HG03469 (cell line): ENCODE data around the gene ORC3.

Experiments
- ATAC-seq: cut with Tn5 transposase; IDR thresholded peaks from one replicate; pipeline ENCODE4 v1.9.1; 2021; ENCODE audit warnings: mild to moderate bottlenecking, moderate library complexity, moderate number of reproducible peaks; ENCODE audit not compliant: unreplicated experiment

The ORC3 gene

DNA sequence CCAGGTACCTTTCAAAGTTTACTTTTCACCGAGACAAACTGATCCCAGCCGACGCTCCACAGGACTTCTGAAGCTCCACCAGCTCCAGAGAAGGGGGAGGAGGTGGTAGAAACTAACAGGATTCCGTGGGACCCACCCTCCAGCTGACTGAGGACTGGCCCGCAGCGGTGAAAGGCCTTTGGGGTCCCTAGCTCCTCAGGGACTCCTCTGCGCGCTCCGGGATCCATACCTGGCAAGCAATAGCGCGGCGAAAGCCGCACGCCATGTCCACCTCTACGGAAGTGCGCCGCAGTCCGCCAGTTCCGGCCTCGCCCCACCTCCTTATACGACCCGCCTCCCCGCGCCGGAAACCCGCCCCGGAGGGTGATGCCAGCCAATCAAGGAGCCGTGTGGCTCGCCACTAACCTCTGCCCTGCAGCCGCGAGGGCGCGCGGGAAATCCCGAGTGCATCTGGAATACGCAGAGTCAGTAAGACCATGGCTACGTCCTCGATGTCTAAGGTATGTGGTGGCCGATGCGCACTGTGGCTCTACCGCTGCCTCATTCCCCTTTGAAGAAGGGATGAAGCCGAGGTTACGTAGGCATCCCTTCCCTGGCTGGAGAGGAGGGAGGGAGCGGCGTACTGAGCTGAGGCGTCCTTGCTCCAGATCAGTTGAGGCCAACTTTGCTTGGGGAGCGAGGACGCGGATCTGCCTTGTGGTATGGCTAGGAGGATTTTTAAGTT is at the start of gene ORC3, which contains the start of gene RARS2:
Gene ORC3 (plus strand): TSS at position 443 of the 724 bp plus-strand sequence. CDS start 34 bp downstream, at position 477.
Gene RARS2 (minus strand): TSS at position 295 of the 724 bp plus-strand sequence. CDS start 30 bp downstream, at position 265.
- ATAC-seq: peak; percentile 100

DNA sequence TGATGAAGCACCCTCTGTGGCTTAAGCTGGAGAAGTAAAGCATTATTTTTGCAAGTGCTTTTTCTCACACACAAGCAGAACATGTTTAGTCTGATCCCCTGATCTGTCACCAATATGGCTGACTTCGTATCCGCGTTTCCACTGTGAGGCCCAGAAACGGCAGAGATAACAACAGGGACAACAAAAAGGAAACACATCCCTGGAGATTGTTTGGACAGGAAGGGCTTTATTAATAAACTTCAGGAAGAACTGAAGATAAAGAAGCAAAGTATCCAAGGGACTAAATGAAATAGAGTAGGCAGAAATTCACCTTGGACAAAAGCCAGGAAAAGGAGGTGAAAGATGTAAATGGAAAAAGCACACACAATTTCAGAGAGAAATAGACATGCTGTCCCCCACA is 49.4 kb upstream of the ORC3 start:
- ATAC-seq: no peak

DNA sequence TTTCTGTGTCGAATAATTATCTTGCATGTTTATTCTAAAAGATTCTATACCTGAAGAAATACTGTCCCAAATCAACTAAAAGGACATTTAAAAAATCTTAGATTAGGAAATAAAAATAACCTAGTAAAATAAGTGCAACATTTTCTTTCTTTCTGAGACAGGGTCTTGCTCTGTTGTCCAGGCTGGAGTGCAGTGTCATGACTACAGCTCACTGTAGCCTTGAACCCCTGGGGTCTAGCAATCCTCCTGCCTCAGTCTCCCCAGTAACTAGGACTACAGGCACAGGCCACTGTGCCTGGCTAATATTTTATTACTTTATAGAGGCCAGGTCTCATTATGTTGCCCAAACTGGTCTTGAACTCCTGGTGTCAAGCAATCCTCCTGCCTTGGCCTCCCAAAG is 48.9 kb upstream of the ORC3 start:
- ATAC-seq: no peak

DNA sequence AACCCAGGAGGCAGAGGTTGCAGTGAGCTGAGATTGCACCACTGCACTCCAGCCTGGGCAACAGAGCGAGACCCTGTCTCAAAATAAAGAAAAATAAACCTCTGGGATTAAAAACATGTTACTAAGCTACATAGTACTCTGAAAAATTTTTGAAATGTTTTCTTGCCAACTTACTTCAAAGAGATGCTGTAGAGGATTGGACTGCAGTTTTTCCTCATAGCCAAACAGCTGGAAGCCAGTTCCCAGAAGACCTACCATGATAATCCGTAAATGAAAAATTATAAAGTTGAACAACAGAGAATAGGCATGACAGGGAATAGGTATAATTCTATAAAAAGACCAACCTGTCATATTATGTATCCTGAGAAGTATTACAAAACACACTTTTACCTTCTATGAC is 48.2 kb upstream of the ORC3 start:
- ATAC-seq: no peak

DNA sequence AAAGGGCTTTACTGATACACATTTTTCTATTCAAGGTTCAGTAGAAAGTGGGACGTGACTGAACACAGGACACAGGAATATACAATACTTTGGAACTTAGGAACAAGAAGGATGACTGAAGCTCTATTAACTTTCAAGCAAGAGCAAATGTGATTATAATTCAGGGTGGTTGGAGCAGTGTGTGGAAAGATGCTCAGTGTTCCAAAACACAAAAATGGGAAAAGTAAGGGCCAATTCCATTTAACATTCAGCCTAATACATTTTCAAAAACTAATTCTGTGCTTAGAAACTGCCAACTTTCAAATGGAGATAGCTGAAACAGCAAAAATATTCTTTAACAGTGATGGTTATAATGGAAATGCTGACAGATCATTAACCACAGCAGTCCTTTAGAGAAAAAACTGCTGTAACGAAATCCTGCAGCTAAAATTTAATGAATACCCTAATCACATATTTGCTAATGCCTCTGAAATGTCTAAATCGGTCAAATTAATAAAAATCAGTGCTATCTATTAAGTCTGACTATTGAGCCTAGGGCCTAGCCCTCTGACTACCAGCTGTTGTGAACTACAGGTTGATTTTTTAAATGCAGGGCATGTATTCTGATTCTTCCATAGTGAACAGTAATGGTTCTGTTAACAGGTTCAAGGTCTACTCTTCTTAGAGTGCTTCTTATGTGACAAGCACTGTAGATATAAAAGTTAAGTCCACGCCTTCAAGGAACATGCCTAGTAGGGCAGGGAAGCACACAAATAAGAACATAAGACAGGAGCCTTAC is 46.0 kb upstream of the ORC3 start:
- no peak for ATAC-seq

DNA sequence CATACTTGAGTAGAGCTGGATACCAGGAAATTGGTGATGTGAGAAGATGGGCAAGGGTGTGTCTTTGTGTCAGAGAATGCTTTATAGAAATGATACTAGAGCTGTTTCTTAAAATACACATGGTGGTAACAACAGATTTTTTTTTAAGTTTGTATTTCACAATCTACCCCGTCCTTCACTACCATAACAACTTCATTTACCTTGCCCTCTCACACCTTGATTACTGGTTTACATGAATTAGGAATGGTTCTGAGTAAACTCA is 45.5 kb upstream of the ORC3 start:
- ATAC-seq: no peak

DNA sequence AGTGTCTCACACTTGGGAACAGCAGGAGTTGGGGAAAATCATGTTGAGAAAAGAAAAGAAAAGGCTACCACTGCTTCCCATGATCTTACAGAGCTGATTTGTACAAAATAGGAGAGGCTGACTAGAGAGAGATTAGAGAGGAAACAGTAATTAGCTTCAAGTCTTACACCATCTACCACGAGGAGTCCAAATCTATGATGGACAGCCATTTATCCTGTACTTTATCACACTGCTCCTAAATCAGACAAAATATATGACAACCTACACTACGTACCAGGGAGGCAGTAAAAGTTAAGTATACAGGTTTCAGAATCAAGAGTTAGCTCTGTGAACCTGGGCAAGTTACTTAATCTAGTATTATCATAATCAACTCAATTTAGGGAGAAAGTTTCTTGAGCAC is 38.1 kb upstream of the ORC3 start:
- no peak for ATAC-seq

DNA sequence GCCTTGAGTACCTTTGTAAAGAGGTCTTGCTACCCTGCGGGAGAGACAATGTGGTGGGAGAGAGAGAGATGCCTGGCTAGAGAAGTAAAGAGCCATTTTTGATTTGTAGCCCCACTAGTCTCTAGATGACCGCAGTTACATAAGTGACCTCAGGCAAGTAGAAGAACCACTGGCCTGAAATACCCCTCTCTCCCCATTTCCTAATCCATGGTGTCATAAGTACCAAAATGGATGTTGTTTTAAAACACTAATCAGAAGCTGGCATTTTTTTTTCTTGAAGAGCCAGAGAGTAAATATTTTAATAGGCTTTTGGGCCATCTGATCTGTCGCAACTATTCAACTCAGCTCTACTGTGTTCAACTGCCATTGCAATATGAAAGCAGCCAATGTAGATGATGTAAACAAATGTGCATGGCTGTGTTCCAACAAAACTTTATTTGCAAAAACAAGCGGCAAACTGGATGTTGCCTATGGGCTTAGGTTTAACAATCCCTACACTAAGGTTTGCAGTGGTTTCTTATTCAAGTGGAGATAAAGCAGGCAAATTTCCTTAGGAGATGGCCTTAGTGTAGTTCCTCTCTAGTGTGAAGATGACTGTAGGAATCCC is 36.7 kb upstream of the ORC3 start:
- ATAC-seq: no peak

DNA sequence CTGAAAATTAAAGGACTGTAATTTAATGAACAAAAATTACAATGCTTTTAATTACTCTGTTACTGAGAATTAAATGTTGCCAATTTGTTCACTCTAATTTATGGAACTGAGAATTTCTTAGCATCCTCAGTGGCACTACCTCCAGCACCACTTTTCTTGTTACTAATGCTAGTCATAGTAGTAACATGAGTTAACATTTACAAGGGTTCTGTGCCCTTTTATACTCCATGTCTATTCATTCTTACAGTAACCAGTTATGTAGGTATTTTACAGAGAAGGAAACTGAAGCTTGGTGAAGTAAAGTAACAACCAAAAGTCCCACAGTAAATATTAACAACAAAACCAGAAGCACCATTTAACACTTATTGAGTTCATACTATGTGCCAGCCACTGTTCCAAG is 34.4 kb upstream of the ORC3 start:
- no peak for ATAC-seq

DNA sequence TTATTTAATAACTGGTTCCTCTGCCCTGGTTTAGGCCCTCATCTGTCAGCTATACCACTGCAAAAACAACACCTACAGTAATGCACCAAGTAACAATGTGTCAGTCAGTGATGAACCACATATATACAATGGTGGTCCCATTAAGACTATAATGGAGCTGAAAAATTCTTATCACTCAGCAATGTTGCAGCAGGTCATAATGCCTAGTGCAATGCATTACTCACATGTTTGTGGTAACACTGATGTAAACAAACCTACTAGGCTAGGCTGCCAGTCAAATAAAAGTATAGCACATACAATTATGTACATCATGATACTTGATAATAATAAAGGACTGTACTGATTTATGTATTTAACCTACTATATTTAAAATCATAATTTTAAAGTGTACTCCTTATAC is 31.5 kb upstream of the ORC3 start:
- no peak for ATAC-seq

DNA sequence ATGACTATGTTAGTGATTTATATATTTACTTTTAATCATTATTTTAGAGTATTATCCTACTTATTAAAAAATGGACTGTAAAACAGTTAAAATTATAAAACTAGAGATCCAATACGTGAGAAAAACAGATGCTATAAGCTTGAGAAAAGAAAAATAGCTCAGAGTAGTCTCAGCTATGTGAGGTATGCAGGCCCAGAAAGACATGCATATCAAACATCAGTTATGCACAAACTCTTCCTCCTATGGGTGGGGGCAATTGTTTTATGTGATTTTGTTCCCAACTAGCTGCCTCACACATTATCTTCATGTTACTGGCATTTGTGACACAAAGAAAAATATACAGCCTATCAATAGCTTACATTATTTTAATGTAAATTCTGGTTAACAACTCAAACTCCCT is 28.9 kb upstream of the ORC3 start:
- ATAC-seq: no peak

DNA sequence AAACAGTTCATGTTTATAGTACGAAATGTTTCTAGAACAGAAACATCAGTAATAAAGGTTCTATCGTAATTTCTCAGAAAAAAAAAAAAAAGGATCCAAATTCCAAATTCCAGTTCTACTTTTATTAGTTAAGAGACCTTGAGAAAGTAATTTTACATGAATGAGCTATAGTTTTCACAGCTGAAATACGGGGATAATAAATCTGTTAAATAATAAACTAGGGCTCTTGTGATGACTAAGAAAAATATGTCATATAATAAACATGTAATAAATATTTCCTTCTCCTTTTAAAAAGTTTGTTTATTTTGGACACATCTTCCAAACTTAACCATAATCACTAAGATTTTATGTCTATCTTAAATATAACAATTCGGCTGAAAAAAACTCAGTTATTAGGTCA is 17.9 kb upstream of the ORC3 start:
- ATAC-seq: no peak

DNA sequence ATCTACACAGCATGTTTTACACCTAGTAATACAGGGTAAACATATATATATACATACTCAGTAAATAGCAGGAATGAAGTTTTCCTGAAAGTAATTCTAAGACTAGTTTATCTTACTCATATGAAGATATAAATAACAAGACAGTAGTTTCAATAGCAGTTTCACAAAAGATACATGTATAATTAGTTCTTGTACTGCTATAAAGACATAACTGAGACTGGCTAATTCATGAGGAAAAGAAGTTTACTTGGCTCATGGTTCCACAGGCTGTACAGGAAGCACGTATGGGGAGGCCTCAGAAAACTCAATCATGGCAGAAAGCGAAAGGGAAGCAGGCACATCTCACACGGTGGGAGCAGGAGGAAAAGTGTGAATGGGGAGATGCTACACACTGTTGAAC is 17.1 kb upstream of the ORC3 start:
- no peak for ATAC-seq

DNA sequence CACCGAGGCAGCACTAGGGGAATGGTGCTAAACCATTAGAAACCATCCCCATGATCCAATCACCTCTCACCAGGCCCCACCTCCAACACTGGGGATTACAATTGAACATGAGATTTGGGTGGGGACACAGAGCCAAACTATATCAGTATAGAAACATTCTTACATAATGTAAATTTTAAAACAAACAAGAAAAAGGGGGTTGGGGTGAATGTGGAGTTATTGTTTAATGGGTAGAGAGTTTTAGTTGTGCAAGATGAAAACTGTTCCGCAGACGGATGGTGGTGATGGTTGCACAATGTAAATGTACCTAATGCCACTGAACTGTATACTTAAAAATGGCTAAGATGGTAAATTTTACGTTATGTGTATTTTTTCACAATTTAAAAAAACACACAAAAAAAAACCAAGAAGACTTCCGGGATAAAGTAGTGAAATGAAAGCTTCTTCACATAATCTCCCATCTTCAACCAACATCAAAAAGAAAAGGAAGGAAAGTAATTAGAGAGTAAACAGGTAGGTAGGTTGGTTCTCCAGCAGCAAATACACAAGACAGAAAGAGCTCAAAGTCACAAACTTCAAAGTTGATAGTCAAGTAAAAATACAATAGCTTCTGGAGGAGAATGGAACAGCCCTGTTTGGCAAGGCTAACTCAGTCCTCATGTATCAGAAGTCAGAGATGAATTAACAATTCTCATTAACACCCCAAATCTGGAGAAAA is 16.5 kb upstream of the ORC3 start:
- ATAC-seq: no peak

DNA sequence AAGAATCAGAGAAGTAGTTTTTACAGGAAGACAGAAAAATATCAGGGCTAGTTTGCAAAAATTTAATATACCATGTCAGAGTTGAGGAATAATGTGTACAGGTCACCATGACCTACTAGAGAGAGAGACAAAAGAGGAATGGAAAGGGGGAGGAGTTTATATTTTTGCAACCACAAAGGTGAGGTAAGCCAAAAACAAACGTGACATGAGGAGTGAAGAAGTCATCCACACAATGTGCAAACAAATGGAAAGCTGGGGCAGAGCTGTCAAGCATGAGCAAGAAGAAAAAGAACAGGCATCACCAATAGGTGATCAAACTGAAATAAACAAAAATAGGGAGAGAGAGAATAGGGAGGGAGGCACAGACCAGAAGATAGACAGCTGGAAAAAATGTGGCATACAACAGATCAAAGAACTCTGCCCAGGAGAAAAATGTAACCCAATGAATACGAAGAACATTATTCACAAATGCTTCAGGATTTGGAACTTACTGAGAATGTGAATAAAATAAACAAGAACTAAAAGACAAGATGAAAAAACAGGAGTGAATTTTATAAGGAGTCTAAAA is 15.6 kb upstream of the ORC3 start:
- no peak for ATAC-seq

DNA sequence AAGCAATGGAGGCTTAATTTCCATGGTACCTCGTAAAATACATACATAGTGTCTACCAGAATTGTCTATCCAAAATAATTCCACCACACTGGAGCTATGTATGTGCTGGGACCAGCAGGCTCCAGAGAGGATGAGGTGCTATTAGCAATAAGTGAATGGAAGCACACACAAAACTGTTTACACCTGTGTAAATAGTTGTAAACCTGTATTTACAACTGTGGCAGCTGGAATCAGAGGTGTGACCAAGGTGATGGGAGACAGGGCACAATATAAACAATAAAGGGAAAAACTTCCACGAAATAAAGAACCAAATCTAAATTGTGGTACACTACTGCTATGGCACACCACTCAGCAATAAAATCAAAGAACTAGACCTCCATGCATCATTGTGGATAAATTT is 14.5 kb upstream of the ORC3 start:
- no peak for ATAC-seq

DNA sequence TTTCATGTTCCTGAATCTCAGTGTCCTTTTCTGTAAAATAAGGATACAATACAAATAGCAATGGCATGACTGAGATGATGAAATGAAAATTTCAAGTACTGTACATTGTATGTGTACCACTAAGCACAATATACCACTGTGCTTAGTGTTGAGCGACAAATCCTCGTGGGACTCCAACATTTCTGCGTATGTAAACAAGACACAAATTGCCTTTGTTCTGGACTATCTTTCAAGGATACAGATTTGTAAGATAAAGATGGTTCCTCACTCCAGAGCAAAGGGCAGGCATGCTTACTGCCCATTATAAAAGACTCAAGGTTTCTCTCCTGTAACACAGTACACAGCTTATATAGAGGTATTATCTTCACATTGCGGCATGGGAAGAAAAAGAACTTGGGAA is 6.1 kb upstream of the ORC3 start:
- ATAC-seq: no peak

DNA sequence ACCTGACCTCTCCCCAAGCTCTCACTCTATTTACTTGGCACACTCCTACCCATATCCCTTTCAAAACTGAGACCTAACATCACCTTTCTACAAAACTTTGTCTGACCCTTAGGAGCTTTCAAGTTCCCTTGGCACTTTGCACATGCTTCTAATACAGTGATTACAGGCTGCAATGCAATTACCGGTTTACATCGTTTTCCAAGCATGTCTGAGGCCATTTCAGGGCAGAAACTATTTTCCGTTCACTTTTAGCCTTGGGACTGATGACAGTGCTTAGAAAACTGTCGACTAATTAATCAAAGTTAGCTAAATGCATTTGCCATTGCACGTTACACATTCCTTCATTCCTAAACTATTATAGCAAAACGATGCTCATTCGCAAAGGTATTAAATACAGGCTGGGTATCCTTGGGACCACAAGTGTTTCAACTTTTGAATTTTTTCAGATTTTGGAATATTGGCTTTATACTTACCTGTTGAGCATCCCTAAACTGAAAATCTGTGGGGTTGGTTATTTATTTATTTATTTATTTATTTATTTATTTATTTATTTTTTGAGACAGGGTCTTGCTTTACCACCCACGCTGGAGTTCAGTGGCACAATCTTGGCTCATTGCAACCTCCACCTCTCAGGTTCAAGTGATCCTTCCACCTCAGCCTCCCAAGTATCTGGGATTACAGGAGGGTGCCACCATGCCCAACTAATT is 3.4 kb upstream of the ORC3 start:
- ATAC-seq: no peak

DNA sequence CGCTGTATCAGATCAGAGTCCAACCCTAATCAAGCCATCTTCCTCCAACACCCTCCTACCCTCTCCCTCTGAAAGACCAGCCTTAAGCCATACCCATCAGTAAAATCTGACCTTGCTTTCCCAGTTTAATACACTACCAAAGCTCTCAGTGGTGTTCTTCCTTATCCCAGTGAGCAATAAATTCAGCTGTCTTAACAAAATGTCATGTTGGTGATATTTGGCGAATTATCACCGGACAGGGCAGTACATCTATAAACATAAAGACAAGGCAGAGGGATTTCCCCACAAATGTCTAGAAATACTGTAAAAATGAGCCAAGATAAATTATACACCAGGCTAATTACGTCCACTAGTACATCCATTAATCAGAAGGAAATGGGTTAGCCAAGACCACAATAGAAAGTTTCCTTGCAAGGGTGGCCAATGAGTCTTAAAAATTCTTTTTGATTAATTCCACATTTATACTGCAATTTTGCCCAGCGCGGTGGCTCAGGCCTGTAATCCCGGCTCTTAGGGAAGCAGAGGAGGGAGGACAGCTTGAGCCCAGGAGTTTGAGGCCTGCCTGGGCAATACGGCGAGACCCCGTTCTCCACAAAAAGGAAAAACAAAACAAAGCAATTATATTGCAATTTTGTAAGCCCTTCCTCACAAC is 1.1 kb upstream of the ORC3 start:
- ATAC-seq: no peak

DNA sequence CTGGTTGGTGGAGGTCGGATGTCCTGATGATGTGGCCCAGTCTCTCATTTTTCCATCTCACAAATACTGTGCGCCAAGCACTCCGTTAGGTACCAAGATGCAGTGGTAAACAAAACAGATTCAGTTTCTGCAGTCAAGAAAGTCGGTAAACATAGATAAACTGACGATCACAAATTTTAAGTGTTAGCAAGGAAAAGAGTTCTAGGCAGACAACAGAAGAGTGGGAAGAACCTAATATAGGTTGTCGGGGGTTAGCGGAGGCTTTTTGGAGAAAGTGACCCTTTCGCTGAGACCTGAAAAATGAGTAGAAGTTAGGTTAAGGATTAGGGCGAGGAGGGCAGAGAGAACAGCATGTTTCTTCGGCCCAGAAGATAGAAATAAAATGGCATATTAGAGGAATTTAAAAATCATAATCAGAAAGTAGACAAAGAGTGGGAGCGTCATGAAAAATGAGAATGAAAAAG is 514 bp downstream of the ORC3 start:
- ATAC-seq: no peak
